Uterus (tissue), 4 donors: ENCODE measurements around the gene CYS1. TPM values are rescaled to one million over a fixed set of nuclear protein-coding genes. Genes with fewer than 3 reads are reported as not detected.
"Not testable (repeated sequence)": the region's sequence is repeated elsewhere in the genome, so short reads cannot be mapped to it uniquely, and the experiment has no call there.

ENCODE experiments used
- DNase-seq, 2 donors: peaks; one replicate each; pipeline ENCODE4 v3.0.0-alpha.2; 2019 to 2020
- H3K27ac ChIP-seq, 2 donors: fragments of 200-600 bp; sonication (generic); 1 replicate in 1 of 2; 2 replicates in 1 of 2; pipeline ENCODE4 v1.5.1; 2016 to 2018
- H3K27me3 ChIP-seq, 2 donors: fragments of 200-600 bp; sonication (generic); one replicate each; pipeline ENCODE4 v1.5.1; 2018 to 2019; ENCODE audit warnings: control low read depth in 1 of 2
- H3K36me3 ChIP-seq, 2 donors: fragments of 200-600 bp; sonication (generic); one replicate each; pipeline ENCODE4 v1.5.1; 2019; ENCODE audit warnings: control low read depth in 1 of 2
- H3K4me1 ChIP-seq, 2 donors: fragments of 200-600 bp; sonication (generic); one replicate each; pipeline ENCODE4 v1.5.1; 2018 to 2019; ENCODE audit warnings: control low read depth in 1 of 2
- H3K4me3 ChIP-seq, 2 donors: fragments of 200-600 bp; sonication (generic); 1 replicate in 1 of 2; 2 replicates in 1 of 2; pipeline ENCODE4 v1.5.1; 2018 to 2019; ENCODE audit warnings: mild to moderate bottlenecking in 1 of 2
- H3K9me3 ChIP-seq, 2 donors: fragments of 200-600 bp; sonication (generic); one replicate each; pipeline ENCODE4 v1.5.1; 2019; ENCODE audit warnings: control low read depth in 1 of 2
- CTCF ChIP-seq, 4 experiments: fragments of 200-600 bp in 2 of 4; fragments of 450-650 bp in 2 of 4; sonication (generic) in 2 of 4; IDR thresholded peaks; one replicate each; pipeline ENCODE4 v1.5.1; 2016 to 2019; ENCODE audit warnings: antibody characterized with exemption in 4 of 4, mild to moderate bottlenecking in 2 of 4, moderate library complexity in 1 of 4
- POLR2A ChIP-seq, 2 donors: fragments of 450-650 bp; IDR thresholded peaks; one replicate each; pipeline ENCODE4 v1.6.1; 2016; ENCODE audit warnings: antibody characterized with exemption in 2 of 2, mild to moderate bottlenecking in 1 of 2, moderate library complexity in 1 of 2
- intact Hi-C: fragments of 100-400 bp; cut with DNase I; formaldehyde crosslinking; loops from one replicate; pipeline ENCODE4 v1.15.1; 2023; ENCODE audit warnings: low total_unique reads
- total RNA-seq, 4 donors: library from RNA; depleted of rRNA in 3 of 4; stranded (reverse); fragments of >200 nt in 3 of 4; gene quantifications; one replicate each; pipeline versions ENCODE4 v1.1.0 to v1.2.4, GENCODE V29; 2014 to 2023
- donor health status: DM: yes; HTN: yes; CAD: no.

CYS1 gene
- total RNA-seq, 4 donors from 2014 or later: 7.2 to 15.5 (median 11.2) TPM

DNA sequence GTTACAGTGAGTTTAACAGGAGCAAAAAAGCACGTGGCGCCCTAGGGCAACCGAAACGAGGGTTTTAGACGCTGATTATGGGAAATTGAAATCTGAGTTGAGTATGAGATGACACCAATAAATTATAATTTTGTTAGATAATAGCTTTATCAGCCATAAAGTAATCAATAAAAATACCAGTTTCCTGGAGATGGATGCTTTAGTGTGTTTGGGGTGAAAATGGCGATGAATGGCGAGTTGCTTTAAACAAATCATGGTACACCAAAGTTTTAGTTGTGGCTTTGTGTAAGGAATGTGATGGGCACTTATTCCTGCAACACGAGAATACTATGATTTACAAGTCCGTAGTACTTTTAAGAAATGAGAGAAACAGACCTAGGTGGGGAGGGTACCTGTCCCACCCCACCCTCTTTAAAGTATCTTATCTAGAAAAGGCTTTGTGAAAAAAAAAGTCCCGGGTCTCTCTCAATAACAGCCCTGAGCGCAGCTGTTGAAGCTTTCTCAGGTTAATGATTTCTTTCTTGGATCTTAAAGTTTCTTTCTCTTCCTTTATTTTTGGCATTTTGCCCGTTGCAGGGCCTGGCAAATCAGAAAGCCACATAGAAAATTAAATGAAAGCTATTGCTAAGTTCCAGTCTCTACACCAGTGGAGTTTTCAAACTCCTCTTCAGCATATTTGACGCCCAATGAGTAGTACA lies 40.8 kb upstream of the CYS1 start:
- H3K27me3 ChIP-seq: peaks cover 12 to 13% of the 10 kb centered on the region in 2 donors
- H3K27ac ChIP-seq: no peak overlapping the region
- TF ChIP-seq POLR2A (IDR thresholded peaks at IDR 0.05) (no peak), CTCF (IDR thresholded peaks at IDR 0.05) (no peak)
- H3K4me3 ChIP-seq: peak overlapping the region; percentile 42 to 55
- H3K36me3 ChIP-seq: no peaks in the 10 kb centered on the region
- peaks cover 0 to 19% of the 10 kb centered on the region in 2 donors for H3K4me1 ChIP-seq
- H3K9me3 ChIP-seq: no peaks in the 10 kb centered on the region
- no peak for DNase-seq
- intact Hi-C loops: no loop called here

GRCh38 chr2:10120158-10120876 lies 40.1 kb upstream of the CYS1 start:
- peak overlapping the region; percentile 19 to 33 for H3K27ac ChIP-seq
- peaks cover 0 to 19% of the 10 kb centered on the region in 2 donors for H3K4me1 ChIP-seq
- no peaks in the 10 kb centered on the region for H3K36me3 ChIP-seq
- H3K9me3 ChIP-seq: no peaks in the 10 kb centered on the region
- H3K27me3 ChIP-seq: peaks cover 12 to 13% of the 10 kb centered on the region in 2 donors
- peak; percentile 19 to 25 for TF ChIP-seq POLR2A (IDR thresholded peaks at IDR 0.05)
- peak in 1 of 4 experiments; percentile 16 for TF ChIP-seq CTCF (IDR thresholded peaks at IDR 0.05)
- peak overlapping the region; percentile 42 to 55 for H3K4me3 ChIP-seq
- DNase-seq: peak; percentile 87 to 89
- intact Hi-C loops: no loop called here

- H3K4me1 ChIP-seq: peaks cover 0 to 19% of the 10 kb centered on the region in 2 donors
- no peaks in the 10 kb centered on the region for H3K36me3 ChIP-seq
- DNase-seq: no peak
- peaks cover 12 to 13% of the 10 kb centered on the region in 2 donors for H3K27me3 ChIP-seq
- TF ChIP-seq POLR2A (IDR thresholded peaks at IDR 0.05): no peak
- no peak for TF ChIP-seq CTCF (IDR thresholded peaks at IDR 0.05)
- no peaks in the 10 kb centered on the region for H3K9me3 ChIP-seq
- no peak overlapping the region for H3K27ac ChIP-seq
- peak overlapping the region; percentile 42 to 55 for H3K4me3 ChIP-seq
- intact Hi-C loops: no loop called here
Measured at GRCh38 chr2:10119601-10120157, 39.5 kb upstream of the CYS1 start.

DNA sequence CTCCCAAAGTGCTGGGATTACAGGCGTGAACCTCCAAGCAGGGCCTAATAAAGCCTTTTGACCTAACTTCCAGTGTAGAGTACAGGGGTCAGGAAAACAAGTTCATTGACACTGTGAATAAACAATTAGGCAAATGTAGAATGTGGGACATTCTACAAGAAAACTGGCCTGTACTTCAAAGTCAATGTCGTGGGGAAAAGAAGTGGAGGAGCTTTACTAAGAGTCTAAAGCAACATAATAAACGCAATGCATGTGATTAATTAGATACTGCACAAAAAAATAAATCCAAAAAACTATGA lies 38.8 kb upstream of the CYS1 start:
- peaks cover 0 to 19% of the 10 kb centered on the region in 2 donors for H3K4me1 ChIP-seq
- H3K36me3 ChIP-seq: no peaks in the 10 kb centered on the region
- intact Hi-C loops: no loop called here
- H3K9me3 ChIP-seq: no peaks in the 10 kb centered on the region
- H3K27ac ChIP-seq: no peak overlapping the region
- H3K4me3 ChIP-seq: no peak overlapping the region
- no peak for TF ChIP-seq CTCF (IDR thresholded peaks at IDR 0.05)
- no peak for TF ChIP-seq POLR2A (IDR thresholded peaks at IDR 0.05)
- peaks cover 12 to 13% of the 10 kb centered on the region in 2 donors for H3K27me3 ChIP-seq
- DNase-seq: no peak

GRCh38 chr2:10109311-10109710 lies 29.1 kb upstream of the CYS1 start:
- no peaks in the 10 kb centered on the region for H3K4me1 ChIP-seq
- intact Hi-C loops: no loop called here
- H3K27ac ChIP-seq: no peak overlapping the region
- no peaks in the 10 kb centered on the region for H3K9me3 ChIP-seq
- H3K36me3 ChIP-seq: no peaks in the 10 kb centered on the region
- DNase-seq: no peak
- H3K27me3 ChIP-seq: no peaks in the 10 kb centered on the region
- H3K4me3 ChIP-seq: no peak overlapping the region
- TF ChIP-seq POLR2A (IDR thresholded peaks at IDR 0.05) (no peak), CTCF (IDR thresholded peaks at IDR 0.05) (no peak)

DNA sequence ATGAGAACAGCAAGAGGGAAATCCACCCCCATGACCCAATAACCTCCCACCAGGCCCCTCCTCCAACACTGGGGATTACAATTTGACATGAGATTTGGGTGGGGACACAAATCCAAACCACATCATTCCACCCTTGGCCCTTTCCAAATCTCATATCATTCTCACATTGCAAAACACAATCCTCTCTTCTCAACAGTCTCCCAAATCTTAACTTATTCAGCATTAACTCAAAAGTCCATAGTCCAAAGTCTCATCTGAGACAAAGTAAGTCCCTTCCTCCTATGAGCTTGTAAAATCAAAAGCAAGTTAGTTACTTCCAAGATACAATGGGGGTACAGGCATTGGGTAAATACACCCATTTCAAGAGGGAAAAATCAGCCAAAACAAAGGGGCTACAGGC lies 24.7 kb upstream of the CYS1 start:
- H3K36me3 ChIP-seq, H3K27me3 ChIP-seq, intact Hi-C loops, H3K27ac ChIP-seq, H3K9me3 ChIP-seq, H3K4me3 ChIP-seq, DNase-seq, H3K4me1 ChIP-seq: not testable (repeated sequence)
